ENCODE measurements around the gene ALDH1A1. TPM values are rescaled to one million over a fixed set of nuclear protein-coding genes. Genes with fewer than 3 reads are reported as not detected.

ALDH1A1 gene
- total and polyA plus RNA-seq, 2 donors (not counting 3 experiments of a cell fraction or from before 2014, with no cell fraction given), result 91.1 to 287 TPM

- Histone ChIP-seq H3K9me3 (replicated peaks; ENCODE audit: control insufficient read depth, insufficient read depth, low read length) (no peaks in the 10 kb centered on the region), H3K27me3 (ENCODE audit: control insufficient read depth in 2 of 2, insufficient read depth in 2 of 2, low read length in 2 of 2) (no peaks in the 10 kb centered on the region), H4K20me1 (replicated peaks; ENCODE audit: control insufficient read depth, extremely low read depth, insufficient read depth, low read length) (no peaks in the 10 kb centered on the region), H3K27ac (ENCODE audit: insufficient read depth, low read depth, low read length) (no peak overlapping the region), H3K4me3 (replicated peaks in 1 of 3; ENCODE audit: insufficient read depth in 1 of 3, low read depth in 1 of 3, low read length in 3 of 3) (no peak overlapping the region), H3K4me1 (ENCODE audit: control insufficient read depth, extremely low read depth, insufficient read depth, low read length) (no peaks in the 10 kb centered on the region), H3K9ac (replicated peaks; ENCODE audit: extremely low read depth, insufficient read depth, low read length) (no peak overlapping the region), H3K9me1 (replicated peaks; ENCODE audit: control insufficient read depth, extremely low read depth, insufficient read depth, low read length) (no peaks in the 10 kb centered on the region), H2AFZ (ENCODE audit: low read depth, low read length) (no peak overlapping the region), H3K79me2 (ENCODE audit: control insufficient read depth, insufficient read depth, low read length) (no peaks in the 10 kb centered on the region), H3K4me2 (ENCODE audit: insufficient read depth, low read length) (no peak overlapping the region), H3K36me3 (ENCODE audit: control insufficient read depth in 2 of 2, extremely low read depth in 1 of 2, insufficient read depth in 2 of 2, low read length in 2 of 2) (no peaks in the 10 kb centered on the region)
- ChIA-PET POLR2A (no interaction called here), CTCF (interaction anchor here (1.0 to 1.8 kb wide), 3 partner anchors 11 to 139 kb away, joined by 3 to 6 read pairs (median 3); no protein-coding TSS in a partner anchor)
- BruUV-seq (replicated peaks), result no TSS peak
- intact Hi-C loops (cut with micrococcal nuclease) (no loop called here), dilution Hi-C loops (cut with MboI; ENCODE audit: extremely low pct_ligation_motif_present, low sequenced_read_pairs) (no loop called here)
- TF ChIP-seq JUN (IDR thresholded peaks at IDR 0.05; ENCODE audit: borderline replicate concordance, insufficient read depth, insufficient read length, low read depth), result no peak
- TF ChIP-seq EZH2 (IDR thresholded peaks at IDR 0.05; ENCODE audit: borderline replicate concordance, low read depth, low read length, severe bottlenecking), result no peak
- no peak for TF ChIP-seq MYC (IDR thresholded peaks at IDR 0.05; ENCODE audit: low read depth, low read length)
- no peak for TF ChIP-seq POLR2A (IDR thresholded peaks at IDR 0.05; ENCODE audit: low read depth, low read length)
- TF ChIP-seq, protein P1, sequence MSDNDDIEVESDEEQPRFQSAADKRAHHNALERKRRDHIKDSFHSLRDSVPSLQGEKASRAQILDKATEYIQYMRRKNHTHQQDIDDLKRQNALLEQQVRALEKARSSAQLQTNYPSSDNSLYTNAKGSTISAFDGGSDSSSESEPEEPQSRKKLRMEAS (IDR thresholded peaks at IDR 0.05; ENCODE audit: insufficient read depth, insufficient read length), result no peak
- TF ChIP-seq FOS (IDR thresholded peaks at IDR 0.05; ENCODE audit: borderline replicate concordance, insufficient read depth, low read length), result no peak
- TF ChIP-seq CTCF (IDR thresholded peaks at IDR 0.05; ENCODE audit: extremely low read depth in 1 of 2, insufficient read depth in 1 of 2, low read depth in 1 of 2, low read length in 2 of 2), result no peak
- no peak for TF ChIP-seq POLR2AphosphoS5 (IDR thresholded peaks at IDR 0.05; ENCODE audit: insufficient read depth, low read depth, low read length)
- no peak for TF ChIP-seq GATA2 (IDR thresholded peaks at IDR 0.05; ENCODE audit: insufficient read depth, insufficient read length, low read depth, low read length)
- DNase-seq (ENCODE audit: low read depth, low spot score) (no peak), FAIRE-seq (no peak)
Measured at GRCh38 chr9:72883875-72884274, 69.0 kb downstream of the ALDH1A1 start.
